GM12892 (cell line): ENCODE data around the gene MYLIP.

Source experiments
- POLR2A ChIP-seq: IDR thresholded peaks from 2 replicates; pipeline ENCODE4 v1.6.1; 2011; ENCODE audit warnings: low read depth, low read length, control low read depth
- POLR2AphosphoS5 ChIP-seq: IDR thresholded peaks from 2 replicates; pipeline ENCODE4 v1.6.1; 2011; ENCODE audit warnings: low read depth, low read length, control low read depth
- TAF1 ChIP-seq: IDR thresholded peaks from 2 replicates; pipeline ENCODE4 v1.6.1; 2011; ENCODE audit warnings: low read depth, mild to moderate bottlenecking, control low read depth, low read length, borderline replicate concordance

GRCh38 chr6:16130932-16131387 lies 2.1 kb downstream of the MYLIP start:
- TF ChIP-seq POLR2AphosphoS5 (no peak), POLR2A (0 out of 2 replicates have a peak, but pooled peaks have one; percentile 41), TAF1 (no peak)
